KBM-7 (cell line): ENCODE data around the gene GIGYF2.
"Not testable (repeated sequence)": the region's sequence is repeated elsewhere in the genome, so short reads cannot be mapped to it uniquely, and the experiment has no call there.

Source experiments
- DNase-seq: peaks from one replicate; pipeline ENCODE4 v3.0.0-alpha.2; 2015
- in situ Hi-C: fragments of 300-500 bp; cut with MboI; formaldehyde crosslinking; loops from 2 replicates; pipeline ENCODE4 v1.14.3; 2020; ENCODE audit warnings: low sequenced_read_pairs, low pct_unique_long_range_greater_than_20kb, mixed read lengths

GIGYF2 gene

DNA sequence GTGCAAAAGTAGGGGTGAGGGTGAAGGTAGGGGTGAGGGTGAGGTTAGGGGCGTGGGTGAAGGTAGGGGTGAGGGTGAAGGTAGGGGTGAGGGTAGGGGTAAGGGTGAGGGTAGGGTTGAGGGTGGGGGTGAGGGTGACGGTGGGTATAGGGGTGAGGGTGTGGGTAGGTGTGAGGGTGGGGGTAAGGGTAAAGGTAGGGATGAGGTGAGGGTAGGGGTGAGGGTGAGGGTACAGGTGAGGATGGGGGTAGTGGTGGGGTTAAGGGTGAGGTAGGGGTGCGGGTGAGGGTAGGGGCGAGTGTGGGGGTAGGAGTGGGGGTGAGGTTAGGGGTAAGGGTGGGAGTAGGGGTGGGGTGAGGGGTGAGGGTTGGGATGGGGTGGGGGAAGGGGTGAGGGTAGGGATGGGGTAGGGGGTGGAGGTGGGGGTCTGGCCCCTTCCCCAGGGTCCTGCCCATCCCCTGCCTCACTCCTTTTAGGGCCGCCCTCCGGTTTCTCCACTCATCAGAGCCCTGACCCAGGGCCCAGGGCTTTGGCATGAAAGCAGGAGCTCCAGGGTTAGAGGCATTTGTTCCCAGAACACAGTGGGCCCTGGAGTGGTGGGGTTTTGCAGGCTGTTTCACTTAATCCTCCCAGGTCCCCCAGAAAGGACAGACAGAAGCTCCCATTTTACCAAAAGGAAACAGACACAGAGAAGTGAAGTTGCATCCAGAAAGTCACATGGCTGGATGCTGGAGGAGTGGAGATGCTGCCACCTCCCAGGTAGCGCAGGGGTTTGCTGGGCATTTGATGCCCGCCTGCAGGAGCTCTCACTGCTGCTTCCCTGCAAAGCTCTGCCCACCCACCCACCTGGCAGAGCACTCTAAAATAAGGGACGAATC, 199.8 kb downstream of the GIGYF2 start:
- in situ Hi-C loops, result no loop called here
- no peak for DNase-seq

GRCh38 chr2:232897598-232898408, 200.7 kb downstream of the GIGYF2 start:
- no peak for DNase-seq
- in situ Hi-C loops, result no loop called here

DNA sequence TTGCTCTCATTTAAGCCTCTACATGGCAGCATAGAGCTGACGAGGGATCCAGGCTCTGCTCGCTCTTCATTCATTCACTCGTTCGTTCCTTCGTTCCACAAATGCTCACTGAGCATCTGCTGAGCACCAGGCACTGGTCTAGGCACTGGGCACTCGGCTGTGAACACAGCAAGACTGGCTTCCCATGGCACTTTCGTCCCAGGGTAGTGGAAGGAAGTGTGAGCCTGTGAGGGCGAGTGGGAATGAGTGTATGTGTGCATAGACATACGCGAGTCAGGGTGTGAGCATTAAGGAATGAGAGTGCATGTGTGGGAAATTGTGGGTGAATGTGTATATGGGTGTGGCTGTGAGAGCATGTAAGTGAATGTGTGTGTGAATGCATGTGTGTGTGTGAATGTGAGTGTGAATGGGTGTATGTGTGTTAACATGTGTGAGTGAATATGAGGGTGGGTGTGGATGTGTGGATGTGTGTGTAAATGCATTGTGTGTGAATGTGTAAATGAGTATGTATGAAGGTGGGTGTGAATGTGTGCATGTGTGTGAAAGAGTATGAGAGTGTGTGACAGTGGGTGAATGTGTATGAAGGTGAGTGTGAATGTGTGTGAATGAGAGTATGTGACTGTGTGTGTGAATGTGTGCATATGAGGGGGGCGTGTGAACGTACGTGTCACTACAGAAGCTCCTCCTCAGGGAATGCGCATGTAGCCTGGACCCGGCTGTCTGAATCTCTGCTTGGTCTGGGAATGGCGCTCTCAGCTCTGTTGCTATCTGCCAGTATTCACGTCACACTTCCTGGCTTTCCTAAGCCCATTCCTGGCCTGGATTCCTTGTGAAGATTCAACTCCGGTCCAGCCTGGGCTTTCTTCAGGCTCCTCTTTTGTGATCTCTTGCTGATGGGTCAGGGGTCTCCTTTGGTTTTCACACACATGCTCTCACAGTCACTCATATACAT, 201.7 kb downstream of the GIGYF2 start:
- no peak for DNase-seq
- in situ Hi-C loops, result no loop called here

- DNase-seq, result no peak
- in situ Hi-C loops, result no loop called here
Observed at GRCh38 chr2:232900811-232901735, 203.9 kb downstream of the GIGYF2 start.

DNA sequence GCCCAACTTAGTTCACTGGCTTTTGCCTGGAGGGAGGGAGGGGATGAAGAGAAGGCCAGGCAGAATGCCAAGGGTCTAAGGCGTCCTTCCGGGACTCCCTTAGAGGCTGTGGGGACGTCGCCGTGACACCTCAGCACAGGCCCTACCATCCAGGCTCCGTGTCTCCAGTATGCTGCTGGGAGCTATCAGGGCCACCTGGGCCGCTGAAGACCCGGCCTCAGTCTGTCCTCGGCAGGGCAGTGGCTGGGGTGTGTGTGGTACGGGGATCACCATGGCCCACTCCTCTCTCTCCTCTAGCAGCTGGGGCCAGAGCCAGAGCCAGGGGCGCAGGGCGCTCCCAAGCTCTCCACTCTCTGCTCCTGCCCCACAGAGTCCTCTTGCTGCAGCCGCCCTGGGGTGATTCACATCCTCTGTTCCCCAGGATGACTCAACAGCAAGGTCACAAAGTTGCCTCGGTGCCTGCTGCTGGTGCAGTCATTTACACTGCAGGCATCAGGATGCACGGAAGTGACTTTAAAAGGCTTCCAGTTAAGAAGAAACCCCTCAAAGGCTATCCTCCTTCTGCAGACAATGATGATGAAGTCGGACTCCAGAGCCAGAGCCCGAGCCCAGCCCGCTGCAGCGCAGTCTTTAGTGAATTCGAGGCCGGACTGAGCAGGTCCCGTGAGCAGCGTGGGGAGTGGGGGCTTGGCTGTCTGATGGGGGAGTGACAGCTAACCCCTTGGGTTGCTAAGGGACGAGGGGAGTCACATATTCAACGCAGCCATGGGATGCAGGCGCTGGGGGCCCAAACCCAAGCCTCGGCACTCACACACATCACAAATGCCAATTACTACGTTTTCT, 204.8 kb downstream of the GIGYF2 start:
- in situ Hi-C loops, result no loop called here
- DNase-seq, result no peak

GRCh38 chr2:232903989-232904388, 206.9 kb downstream of the GIGYF2 start:
- in situ Hi-C loops, result no loop called here
- DNase-seq, result no peak

DNA sequence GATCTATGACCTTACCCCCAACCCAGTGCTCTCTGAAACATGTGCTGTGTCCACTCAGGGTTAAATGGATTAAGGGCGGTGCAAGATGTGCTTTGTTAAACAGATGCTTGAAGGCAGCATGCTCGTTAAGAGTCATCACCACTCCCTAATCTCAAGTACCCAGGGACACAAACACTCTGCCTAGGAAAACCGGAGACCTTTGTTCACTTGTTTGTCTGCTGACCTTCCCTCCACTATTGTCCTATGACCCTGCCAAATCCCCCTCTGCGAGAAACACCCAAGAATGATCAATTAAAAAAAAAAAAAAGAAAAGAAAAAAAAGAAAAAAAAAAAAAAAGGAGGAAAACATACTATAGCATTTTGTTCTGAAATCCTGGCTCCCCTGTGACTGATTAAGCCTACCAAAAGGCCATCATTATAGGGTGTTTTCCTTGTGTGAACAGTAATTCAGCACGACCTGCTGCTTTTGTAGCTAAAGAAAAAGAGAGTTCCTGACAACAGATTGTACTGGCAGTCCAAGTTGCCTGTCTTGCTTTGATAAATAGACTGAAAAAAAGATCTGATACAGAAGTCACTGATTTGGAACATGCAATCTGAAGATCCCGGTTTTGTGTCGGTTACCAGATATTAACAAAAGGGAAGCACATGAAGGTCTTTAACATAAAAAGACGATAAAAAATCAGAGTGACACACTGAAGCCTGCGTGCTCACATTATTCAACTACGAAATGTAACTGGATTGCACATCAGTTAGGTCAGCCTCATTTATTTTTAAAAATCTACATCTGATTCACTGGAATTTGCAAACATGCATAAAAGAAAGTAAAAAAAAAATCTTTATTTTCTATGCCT, 210.0 kb downstream of the GIGYF2 start:
- DNase-seq, in situ Hi-C loops: not testable (repeated sequence)

DNA sequence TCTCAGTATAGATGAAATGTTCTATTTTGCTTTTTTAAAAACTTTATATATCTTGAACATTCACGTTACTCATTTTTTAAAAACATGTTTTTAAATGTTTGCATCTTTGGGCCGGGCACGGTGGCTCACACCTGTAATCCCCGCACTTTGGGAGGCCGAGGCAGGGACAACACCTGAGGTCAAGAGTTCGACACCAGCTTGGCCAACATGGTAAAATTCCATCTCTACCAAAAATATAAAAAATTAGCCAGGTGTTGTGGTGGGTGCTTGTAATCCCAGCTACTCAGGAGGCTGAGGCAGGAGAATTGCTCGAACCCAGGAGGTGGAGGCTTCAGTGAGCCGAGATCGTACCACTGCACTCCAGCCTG, 210.6 kb downstream of the GIGYF2 start:
- DNase-seq, in situ Hi-C loops: not testable (repeated sequence)

GRCh38 chr2:232908695-232909094, 211.6 kb downstream of the GIGYF2 start:
- no peak for DNase-seq
- in situ Hi-C loops, result no loop called here
